Measurements from ENCODE around the gene TMEM131L.
A peak's percentile ranks its signal among the peaks of the same experiment; 100 is the strongest.
"Not testable (repeated sequence)": the region's sequence is repeated elsewhere in the genome, so short reads cannot be mapped to it uniquely, and the experiment has no call there.

Gene TMEM131L

DNA sequence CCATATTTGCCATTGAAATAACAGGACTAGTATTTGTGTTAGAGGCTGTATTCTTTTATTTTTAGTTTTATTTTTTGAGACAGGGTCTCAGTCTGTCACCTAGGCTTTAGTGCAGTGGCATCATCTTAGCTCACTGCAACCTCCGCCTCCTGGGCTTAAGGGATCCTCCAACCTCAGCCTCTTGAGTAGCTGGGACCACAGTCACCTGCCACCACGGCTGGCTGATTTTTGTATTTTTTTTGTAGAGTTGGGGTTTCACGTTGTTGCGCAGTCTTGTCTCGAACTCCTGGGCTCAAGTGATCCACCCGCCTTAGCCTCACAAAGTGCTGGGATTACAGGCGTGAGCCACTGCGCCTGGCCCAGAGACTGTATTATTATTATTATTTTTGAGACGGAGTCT, 15.3 kb downstream of the TMEM131L start:
- DNase-seq, result no peak

DNA sequence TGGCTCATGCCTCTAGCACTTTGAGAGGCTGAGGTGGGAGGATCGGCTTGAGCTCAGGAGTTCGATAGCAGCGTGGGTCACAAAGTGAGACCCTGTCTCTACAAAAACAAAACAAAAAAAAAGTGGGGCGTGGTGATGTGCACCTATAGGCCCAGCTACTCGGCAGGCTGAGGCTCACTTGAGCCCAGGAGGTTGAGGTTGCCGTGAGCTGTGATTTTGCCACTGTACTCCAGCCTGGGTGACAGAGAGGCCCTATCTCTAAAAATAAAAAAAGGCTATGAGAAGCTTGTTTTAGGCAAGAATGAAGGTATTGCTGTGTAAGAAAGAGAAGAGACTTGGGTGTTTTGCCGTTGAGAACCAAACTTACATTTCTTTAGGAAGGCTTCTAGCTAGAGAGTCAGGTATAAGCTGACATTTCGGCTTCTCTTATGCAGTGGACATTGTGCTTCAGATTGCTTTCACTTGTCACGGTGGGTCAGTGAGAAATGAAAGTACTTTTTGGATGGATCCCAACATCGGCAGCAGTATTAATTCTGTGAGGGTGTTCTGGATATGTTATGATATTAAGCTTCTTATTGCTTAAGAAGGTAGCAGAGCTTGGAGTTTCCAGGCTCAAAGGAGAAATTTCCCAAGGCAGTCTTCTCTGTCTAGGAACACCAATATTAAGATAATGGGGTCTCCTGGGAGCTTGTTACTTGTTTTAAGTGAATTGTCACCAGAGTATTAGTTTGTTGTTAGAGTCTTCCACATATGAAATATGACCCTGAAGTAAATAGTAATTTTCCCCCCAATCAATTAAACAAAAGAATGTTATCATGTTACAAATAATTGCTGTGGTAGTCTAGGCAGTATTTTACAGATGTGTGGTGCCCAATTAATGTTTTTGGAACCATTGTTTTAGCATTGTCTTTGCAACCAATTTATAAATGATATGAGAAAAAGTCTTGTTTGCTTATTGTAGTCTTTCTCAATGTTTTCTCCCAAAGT, 17.6 kb downstream of the TMEM131L start:
- DNase-seq, result no peak

DNA sequence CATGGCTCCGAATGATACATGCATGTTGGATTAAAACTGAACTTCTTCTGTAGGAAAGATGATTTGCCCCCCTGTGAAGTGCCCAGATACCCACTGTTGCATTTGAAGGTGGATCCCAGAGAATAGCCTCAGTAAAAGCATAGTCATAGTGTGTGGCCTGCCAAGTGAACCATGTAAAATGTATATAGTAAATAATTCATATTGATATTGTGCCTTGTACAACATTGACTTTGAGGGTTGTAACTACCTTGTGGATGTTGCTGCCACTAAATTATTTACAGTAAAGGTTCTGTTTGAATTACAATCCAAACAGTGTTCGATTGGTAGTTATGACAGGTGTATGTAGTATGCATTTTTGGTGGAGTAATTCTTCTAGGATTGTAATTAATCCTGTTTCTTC, 19.2 kb downstream of the TMEM131L start:
- DNase-seq, result no peak

DNA sequence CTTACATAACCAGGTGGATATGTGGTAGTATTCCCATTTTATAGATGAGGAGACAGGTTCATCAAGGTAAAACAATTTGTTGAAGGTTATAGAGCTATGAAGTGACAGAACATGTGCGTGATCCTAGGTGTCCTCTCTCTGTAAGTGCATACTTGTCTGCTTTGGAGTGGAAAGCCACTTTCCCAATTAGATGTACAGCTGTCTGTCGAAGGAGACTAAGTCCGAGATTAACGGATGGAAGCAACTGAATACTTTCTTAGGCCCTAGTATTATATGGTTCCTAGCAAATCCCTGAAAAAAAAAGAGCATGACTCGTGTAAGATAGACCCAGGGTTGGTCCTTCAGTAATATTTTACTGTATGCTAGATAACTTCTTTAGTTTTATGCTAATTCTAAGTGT, 19.7 kb downstream of the TMEM131L start:
- no peak for DNase-seq

DNA sequence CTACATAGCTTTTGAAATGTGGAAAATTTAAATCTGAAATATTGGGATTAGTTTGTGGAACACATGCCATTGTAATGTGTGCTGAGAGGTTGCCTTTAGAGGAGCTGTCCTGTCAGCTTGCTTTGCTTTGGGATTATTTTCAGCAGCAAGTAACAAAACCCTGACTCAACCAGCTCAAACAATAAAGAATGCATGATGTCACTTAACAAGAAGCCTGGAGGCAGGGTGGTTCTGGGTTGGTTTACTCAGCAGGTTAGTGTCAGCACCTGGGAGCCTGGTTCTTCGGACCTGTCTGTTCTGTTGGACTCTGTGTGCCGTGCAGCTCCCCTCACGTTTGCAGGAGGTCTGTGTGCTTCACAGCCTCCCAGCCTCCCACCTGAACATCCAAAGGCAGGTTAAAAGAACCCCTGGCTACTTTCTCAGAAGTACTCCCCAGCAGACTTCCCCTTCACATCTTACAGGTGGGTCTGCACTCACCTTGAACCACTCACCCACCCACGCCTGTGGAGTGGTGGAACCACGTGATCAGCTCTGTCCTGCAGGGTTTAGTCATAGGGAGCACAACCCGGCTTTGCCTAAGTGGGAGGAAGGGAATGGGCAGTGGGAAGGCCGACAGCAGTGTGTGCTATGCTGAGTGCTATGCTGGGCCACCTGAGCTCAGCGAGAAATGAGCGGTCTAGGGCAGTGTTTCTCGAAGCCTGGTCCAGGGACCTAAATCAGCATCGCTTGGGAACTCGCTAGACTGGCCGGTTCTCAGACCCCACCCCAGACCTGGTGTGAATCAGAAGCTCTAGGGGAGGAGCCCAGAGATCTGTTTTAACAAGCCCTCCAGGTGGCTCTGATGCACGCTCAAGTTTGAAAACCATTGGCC, 20.4 kb downstream of the TMEM131L start:
- DNase-seq, result no peak

DNA sequence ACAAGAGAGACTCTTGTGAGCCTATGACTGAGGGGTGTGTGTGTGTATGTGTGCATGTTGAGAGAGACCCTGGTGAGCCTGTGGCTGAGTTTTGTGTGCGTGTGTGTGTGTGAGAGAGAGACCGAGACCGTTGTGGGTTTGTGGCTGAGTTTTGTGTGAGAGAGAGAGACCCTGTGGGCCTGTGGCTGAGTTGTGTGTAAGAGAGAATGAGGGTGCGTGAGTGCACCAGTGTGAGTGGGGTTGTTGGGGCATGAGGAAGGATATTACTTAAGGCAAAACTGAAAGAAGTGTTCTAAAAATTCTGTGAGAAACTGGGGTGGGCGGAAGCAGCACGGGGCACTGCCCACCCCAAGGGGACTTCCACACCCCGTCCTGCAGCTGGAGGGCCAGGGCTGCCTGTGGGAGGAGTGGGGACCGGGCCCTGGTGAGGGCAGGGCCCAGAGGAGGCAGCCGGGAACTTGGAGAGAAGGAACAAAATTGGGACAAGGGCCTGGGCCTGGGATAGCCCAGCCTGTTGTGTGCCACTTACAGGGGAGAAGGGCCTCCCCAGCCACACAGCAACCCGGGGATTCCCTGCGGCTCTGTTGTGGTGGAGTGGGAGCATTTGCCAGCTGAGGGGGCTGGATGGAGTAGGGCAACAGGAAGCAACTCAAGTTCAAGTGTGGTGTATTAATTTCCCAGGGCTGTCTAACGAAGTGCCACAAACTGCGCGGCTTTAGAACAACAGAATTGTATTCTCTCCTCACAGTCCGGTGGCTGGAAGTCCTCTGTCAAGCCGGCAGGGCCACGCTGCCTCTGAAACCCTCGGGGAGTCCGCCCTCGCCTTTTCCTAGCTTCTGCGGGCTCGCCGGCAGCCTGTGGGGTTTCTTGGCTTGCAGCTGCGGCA, 22.1 kb downstream of the TMEM131L start:
- DNase-seq, result no peak

DNA sequence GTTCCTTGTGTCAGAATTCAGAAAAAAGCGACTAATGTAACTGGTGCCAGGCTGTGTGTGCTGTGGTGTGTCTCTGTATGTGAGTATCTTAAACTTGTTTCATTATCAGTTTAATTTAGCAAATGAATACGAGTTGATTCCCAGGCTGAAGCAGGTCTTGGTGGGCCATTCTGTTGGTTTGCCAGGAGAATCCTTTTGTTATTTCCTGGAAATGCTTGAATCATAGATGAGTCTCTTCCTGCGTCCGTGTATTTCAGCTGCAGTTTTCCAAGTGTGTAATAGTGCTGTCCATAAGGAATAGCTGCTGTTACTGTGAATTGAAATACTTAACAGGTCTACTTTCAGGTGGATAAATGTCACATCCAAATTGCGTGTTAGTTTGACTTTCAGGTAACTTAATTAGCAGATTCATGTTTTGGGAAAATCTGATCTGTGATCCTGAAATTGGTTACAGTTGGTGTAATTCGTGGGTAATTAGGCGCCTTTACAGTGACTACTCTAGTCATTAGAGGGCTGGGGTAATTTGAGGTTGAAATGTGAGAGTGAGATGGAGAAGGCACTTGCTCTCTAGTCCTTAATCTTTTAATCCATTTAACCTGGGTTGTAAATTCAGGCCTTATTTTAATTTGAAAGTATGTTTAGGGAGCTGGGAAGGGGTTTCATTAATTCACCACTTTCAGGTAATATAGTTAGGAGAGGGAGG, 23.8 kb downstream of the TMEM131L start:
- no peak for DNase-seq

DNA sequence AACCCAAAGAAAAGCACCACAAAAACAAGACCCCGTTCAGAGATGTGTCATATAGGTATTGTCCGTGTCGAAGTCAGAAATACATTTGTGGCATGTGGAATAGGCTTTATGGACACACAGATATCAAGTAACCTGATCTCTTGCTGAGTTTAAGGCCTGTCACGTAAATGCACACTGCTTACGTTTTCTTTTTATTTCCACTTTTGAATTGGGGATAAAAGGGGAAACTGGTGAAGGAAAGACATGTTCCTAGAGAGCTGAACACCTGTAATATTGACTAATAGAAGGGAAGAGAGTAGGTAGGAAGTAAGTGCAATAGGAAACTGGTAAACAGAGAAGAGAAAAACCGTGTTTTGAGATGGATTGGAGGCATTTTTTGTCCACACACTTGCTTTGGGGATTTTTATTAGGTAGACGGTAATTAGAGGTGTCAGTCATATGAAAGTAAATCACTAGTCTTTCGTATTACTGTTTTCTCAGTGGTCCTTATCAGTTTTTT, 24.9 kb downstream of the TMEM131L start:
- DNase-seq, result no peak

DNA sequence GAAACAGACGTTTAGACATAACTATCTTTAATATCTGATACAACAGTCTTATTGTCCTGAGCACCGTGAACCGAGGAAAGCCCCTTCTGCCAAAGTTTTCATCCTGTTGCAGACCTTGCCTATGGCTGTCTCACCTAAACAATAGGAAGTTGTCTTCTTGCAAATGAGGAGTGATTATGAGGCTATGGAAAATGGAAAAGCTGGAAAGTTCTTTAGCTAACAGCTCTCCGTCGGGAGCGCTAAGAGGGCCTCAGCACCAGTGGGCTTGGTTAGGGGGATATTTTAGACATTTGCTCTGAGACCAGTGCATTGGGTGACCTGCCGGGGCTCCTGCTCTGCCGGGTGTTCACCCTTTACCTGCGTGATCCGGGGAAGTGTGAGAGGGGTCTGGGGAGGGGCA, 28.4 kb downstream of the TMEM131L start:
- DNase-seq, result no peak

DNA sequence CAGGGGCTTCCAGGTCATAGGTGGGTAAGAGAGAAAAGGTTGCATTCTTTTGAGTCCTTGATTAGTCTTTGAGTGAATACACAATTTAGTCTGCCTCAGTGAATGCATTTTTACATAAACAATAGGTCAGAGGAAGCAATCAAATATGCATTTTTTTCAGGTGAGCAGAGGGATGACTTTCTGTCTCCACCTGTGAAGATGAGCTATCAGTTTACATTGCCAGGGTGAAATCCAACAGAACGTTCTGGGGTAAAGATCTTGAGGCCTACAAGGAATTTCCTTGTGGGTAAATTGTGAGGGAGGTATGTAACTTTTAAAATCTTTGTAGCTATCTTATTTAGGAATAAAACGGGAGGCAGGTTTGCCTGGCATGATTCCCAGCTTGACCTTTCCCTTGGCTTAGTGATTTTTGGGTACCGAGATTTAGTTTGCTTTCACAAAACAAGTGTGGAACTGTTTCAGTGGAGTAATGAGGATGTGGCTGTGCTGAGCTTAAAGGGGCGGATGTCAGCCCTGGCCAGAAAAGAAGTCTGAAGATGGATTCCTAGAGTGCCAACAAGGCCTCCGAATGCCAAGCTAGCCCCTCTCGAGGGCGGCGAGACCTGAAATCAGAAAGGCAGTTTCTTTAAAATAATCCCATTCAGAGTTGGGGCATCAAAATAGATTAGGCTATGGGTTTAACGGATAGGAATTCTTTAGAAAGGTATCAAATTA, 29.5 kb downstream of the TMEM131L start:
- DNase-seq, result no peak

DNA sequence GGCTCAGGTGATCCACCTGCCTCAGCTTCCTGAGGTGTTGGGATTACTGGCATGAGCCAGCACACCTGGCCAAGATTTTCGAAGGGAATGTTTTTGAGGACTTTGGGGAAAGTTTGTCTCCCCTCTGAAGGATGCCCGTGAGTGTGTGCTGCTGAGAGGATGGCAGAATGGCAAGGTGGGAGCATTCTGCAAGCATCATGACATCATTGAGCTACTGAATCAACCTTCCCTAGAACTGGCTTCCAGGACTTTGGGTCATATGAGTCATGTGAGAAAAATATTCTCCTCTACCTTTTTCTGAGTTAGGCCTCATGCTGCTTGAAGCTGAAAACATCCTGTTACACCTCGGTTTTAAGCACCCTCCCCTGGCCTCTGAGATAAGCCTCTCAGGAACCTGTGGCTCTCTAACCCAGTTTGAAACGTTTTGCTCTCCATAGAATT, 31.0 kb downstream of the TMEM131L start:
- peak; percentile 27 for DNase-seq

DNA sequence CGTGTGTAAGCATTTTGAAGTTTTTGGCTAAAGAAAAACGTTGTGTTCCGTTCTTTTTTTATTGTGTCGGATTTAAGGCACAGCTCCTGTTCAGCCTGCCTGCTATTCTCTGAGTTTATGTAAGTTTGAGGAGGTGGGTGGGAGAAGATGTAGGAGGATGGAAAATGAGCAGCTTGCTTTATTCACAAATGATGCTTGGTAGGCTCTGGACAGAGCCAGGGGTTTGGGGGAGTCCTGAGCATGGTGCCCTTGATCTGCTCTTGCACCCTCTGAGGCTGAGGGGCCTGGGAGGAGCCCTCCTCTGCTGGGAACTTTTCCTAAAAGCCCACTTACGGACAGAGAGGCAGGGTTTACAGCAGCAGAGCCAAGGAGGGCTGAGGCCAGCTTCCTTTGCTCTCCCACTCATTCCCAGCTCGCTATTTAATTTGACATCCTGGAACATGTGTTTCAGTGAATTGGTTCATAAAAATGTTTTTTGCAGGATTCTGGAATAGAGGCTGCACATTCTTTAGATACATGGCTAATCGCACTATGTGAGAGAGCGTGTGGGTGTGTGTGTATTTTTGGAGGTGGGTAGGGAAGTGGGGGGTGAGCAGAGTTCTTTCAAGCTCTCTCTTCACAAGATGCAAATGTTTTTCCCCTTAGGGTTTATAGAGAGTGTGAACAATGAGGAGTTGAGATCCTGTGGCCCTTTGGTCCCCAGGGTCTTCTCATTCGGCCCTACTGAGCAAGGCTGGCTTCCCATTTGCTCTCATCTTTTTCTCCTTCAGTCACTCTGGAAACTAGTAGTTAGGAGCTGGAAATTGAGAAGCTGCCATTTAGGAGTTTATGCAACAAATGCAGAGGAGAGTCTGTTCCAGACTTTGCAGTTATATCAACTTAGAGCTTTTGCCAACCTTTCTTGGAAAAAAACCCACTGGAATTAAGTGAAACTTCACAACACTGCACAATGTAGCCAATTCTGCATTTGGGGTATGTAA, 32.1 kb downstream of the TMEM131L start:
- DNase-seq, result no peak

DNA sequence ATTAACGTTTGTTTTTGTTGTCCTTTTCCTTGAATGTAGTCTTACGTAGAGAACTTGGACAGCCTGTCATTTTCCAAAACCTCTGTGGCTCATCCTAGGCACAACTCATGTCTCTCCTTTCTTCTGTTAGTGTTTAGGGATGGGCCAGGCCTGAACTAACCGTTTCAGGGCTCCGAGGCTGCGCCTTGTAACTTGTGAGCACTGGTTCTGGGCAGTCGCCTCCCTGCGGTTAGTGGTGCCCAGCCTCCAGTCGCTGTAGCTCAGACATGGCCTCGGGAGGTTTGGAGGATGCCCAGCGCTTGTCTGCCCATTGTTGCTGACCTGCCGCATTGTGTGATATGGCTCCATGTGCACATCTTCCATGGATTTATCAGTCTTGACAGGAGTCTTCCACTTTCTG, 32.8 kb downstream of the TMEM131L start:
- no peak for DNase-seq

DNA sequence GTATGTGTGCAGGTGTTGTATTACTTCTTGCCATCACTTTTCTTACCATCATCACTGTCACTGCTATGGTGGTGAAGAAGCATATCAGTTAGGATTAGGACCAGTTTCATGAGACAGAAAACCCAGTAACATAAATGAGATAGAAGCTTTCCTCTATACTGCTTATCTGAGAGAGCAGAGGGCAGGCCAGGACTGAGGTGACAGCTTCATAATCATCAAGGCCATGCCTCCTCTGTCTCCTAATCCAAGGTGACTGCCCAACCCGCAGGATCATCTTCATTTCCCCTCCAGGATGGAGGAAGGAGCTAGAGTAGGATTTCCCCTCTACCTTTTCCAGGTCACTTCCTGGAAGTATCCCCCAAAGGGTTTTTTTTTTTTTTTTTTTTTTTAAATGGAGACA, 35.4 kb downstream of the TMEM131L start:
- DNase-seq, result peak; percentile 79

DNA sequence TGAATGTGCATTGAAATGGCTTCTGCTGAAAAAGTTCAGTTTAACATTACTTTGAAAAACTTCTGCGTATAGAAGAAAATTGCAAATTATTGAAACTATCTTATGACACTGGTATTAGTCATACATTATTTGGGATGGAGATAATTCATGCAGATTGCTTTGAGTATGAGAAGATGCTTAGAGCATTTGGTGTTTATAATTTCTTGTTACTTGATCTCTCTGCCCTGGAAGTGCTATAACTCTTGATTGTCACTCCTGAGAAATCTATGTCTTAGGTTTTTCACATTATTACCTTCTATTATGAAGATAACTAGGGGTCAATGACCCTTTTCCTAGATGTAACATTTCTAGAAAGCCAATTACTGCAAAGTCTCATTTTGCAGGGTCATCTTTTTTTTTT, 36.4 kb downstream of the TMEM131L start:
- DNase-seq, result no peak

DNA sequence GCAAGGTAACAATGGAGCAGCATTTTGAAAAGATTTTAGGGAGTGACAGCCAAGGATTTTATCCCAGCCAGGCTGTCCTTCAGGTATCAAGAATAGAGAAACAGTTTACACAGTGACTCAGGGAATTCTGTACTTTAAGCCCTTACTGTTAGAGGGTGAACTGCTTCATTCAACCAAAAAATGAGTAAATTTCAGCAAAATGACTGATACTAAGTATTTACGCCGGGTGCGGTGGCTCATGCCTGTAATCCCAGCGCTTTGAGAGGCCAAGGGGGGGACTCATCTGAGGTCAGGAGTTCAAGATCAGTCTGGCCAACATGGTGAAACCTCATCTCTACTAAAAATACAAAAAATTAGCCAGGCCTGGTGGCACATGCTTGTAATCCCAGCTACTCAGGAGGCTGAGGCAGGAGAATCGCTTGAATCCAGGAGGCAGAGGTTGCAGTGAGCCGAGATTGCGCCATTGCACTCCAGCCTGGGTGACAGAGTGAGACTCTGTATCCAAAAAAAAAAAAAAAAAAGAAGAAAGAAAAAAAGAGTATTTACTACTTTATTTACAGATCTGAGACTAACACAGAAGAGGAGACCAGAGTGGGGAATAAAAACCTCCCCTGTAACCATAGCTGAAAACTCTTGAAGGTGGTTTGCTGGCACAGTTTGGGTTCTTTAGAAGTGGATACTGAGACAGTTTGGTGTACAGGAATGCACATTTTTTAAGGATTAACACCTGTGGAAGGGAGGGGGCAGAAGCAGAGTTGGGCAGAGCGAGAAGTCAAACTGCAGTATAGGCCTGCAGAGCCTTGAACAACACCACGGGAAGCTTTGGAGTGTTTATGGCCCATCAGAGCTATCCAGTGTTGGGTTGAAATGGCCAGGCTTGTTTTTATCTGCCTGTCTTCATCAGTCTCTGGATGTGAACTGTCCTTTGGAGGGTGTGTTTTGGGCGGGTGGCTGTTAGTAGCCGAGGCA, 40.5 kb downstream of the TMEM131L start:
- peak; percentile 60 for DNase-seq

DNA sequence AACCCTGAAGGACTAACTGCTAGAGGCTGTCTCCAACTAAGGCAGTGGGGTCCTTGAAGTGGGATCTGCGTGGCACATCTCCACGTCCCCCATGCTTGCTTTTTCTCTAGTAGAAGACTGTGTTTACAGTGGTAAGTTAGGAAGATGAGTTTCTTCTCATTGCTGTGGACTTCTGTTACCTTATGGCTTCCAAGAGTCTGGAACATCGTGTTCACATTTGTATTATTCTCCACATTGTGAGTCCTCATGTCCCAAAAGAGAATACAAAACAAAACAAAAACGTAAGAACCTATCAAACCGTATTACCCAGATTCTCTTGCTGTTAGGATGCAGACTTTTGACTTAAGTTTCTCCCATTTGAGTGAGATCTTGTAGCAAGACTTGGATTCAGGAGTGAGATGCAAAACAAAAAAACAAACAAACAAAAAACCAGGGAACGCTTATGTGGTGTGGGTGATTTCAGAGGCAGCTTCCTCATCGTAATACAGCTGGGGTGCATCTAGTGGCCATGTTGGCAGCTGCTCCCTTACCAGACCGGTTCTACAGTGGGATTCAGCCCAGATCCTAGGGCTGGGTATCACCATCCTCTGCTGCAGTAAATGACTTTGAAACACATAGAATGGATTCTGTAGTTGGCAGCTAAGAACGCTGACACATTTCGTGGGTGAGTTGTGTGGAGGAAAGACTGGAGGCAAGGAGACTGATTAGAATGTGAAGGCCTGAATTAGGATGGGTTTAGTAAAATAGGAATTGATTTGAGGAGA, 41.3 kb downstream of the TMEM131L start:
- no peak for DNase-seq

DNA sequence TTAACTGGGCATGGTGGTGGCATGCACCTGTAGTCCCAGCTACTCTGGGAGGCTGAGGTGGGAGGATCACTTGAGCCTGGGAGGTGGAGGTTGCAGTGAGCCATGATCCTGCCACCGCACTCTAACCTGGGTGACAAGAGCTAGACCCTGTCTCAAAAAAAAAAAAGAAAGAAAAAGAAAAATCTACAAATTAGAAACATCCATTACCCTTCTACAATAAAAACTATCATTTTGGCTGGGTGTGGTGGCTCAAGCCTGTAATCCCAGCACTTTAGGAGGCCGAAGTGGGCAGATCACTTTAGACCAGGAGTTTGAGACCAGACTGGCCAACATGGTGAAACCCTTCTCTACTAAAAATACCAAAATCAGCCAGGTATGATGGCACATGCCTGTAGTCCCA, 43.1 kb downstream of the TMEM131L start:
- DNase-seq, result not testable (repeated sequence)

All from hematopoietic multipotent progenitor cell treated with erythropoietin and hydrocortisone succinate and interleukin-3 and kit ligand, for 8 days (in vitro differentiated cells).